HG02970 (cell line): ENCODE results near the gene ZNF627.
A peak's percentile ranks its signal among the peaks of the same experiment; 100 is the strongest.
"Not testable (repeated sequence)": the region's sequence is repeated elsewhere in the genome, so short reads cannot be mapped to it uniquely, and the experiment has no call there.

Source experiments
- ATAC-seq: cut with Tn5 transposase; IDR thresholded peaks from one replicate; pipeline ENCODE4 v1.9.1; 2021; ENCODE audit warnings: mild to moderate bottlenecking, moderate library complexity, moderate number of reproducible peaks; ENCODE audit not compliant: unreplicated experiment, low FRiP score

Gene ZNF627

DNA sequence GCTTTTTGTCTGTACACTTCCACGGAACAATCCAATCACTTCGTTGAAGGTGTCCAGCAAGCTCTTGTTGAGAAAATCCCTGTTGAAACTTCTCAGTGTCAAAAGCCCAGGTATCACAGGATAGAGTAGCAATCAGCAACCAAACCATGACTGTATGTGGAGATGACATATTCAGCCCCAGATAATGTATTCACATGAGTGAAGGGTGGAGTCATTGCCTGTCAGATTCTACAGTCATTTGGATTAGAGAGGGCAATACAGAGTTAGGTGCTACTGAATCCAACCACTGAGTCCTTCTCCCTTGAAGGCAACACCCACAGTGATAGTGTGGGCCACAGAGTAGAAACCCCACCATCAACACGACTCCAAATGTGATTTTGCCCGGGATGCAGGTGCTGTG, 23.3 kb downstream of the ZNF627 start:
- no peak for ATAC-seq

DNA sequence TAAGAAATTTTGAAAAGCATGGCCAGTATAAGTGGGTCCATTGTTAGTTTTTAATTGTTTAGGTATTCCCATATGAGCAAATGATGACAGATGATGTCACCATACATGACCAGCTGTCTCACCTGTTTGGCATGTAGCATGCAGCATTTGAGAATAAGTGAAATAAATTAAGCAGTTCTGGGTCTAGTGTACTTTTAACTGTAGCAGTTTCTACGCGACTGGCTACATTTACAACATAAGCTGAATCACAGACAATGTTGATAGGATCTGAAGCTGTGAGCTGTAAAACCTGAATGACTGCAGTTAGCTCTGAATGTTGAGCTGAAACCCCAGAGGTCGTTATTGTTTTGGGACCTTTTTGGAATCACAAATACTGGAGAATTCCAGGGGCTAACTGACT, 25.1 kb downstream of the ZNF627 start:
- ATAC-seq, result not testable (repeated sequence)

DNA sequence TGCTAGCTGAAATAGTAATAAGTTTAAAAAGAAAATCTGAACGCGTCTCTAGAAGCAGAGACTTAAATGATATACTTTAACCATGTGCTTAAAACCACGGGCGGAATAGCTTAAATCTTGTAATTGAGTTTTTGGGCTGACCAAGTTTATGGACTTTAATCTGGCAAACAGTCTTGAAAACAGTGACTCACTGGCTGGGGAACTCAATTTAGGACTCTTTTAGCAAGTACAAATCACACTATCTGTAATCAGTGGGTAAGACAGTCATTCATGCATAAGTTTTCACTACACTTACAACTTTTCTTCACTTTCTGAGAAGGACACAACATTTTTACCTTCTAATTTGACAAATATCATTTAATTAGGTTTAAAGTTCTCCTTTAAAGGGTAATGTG, 26.8 kb downstream of the ZNF627 start:
- no peak for ATAC-seq

DNA sequence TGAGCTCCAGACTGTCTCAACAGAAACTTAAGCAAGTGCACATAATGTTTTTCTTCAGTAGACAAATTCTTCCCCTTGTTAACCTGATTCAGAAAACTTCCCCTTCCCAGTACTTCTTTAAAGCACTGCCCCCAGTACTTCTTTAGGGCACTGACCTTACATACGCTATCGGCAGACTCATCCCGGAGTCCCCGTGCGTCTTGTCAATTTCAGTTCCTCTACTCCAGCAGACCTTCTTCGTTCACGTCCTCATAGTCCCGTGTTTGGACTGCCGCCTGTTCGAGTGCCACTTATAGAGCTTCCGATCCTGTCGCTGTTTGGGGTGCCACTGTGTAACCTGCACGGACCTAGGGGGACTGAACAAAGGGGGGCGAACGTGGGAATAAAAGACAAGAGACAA, 29.0 kb downstream of the ZNF627 start:
- no peak for ATAC-seq

DNA sequence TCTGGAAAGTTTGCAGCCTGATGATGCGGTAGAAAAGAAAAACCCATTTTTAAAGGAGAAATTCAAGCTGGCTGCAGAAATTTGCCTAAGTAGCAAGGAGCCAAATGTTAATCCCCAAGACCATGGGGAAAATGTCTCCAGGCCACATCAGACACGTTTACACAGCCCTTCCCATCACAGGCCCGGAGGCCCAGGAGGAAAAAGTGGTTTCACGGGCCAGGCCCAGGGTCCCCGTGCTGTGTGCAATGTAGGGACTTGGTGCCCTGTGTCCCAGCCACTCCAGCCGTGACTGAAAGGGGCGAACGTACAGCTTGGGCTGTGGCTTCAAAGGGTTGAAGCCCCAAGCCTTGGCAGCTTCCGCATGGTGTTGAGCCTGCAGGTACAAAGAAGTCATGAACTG, 35.9 kb downstream of the ZNF627 start:
- ATAC-seq, result no peak

DNA sequence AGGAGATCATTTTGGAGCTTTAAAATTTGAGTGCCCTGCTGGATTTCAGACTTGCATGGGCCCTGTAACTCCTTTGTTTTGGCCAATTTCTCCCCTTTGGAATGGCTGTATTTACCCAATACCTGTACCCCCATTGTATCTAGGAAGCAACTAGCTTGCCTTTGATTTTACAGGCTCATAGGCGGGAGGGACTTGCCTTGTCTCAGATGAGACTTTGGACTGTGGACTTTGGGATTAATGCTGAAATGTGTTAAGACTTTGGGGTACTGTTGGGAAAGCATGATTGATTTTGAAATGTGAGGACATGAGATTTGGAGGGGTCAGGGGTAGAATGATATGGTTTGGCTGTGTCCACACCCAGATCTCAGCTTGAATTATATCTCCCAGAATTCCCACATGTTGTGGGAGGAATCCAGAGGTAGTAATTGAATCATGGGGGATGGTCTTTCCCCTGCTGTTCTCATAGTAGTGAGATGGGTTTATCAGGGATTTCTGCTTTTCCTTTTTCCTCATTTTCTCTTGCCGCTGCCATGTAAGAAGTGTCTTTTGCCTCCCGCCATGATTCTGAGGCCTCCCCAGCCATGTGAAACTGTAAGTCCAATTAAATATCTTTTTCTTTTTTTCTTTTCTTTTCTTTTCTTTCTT, 36.9 kb downstream of the ZNF627 start:
- not testable (repeated sequence) for ATAC-seq

DNA sequence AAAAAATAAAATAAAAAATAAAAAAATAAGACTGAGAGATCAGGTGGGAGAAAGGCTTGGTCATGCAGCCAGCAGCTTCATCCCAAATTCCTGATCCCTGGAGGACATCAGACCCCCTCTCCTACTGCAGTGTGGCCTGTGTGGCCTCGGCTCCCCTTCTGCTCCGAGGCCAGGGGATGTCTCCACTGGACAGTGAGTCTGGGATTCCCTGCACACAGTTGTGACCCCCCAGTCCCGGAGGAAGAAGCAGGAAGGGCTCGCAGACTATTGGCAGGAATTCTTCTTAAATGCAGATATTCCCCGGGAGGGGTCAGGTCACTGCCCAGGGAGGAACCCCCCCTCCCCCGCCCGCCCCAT, 41.9 kb downstream of the ZNF627 start:
- ATAC-seq, result peak; percentile 24

DNA sequence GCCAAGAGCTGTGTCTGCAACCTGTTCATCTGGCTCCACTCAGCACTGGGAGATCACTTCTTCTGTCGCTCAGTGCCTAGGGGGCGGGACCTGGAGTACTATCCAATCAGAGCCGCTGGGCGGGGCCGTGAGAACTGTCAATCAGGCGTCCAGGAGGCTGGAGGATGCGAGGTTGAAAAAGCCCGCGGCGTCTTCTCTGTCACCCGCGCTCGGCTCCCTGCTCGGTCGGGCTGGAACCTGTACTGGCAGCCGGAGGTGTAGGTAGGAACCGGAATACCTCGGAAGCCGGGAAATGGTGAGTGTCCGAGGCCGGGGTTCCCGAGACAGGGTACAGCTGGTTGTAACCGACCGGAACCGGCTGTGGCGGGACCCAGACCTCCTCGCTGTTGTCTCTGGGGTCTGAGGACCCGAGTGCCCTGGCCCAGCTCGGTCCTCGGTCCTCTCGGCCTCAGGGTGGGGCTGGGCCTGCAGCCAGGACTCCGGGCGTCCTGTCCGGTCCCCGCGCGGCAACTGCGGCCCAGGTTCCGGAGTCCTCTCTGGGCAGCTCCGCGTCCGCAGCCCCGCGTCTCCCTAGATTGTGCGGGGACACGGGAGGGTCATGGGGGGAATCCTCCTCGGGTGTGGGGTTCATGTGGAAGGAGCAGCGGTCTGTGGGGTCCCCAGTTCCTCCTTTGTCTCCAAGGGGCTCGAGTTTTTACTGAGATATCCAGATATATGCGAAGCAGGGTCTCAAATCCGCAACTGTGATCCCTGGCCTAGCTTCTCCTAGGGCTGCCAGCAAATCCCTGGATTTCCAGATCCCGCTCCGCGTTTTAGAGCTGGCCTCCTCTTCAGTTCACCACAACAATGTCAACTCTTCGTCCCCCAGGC, 42.6 kb downstream of the ZNF627 start:
- peak; percentile 83 for ATAC-seq

DNA sequence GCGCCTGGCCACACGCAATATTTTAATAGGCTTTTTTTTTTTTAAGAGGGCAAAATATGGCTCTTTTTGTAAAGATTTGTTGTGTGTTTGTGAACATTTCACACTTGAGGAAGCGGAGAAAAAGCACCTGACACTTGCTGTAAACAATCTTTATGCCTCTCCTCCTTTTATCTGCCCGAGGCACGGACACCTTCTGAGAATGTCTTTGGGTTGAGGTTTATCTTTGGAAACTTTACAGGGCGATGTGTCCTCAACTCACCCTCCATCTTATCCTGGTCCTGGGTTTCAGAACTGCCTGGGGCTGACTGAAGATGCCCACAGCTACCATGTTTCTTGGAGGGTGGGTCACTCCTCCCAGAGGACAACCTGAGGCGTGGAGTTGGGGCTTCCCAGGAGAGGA, 44.0 kb downstream of the ZNF627 start:
- ATAC-seq, result no peak

DNA sequence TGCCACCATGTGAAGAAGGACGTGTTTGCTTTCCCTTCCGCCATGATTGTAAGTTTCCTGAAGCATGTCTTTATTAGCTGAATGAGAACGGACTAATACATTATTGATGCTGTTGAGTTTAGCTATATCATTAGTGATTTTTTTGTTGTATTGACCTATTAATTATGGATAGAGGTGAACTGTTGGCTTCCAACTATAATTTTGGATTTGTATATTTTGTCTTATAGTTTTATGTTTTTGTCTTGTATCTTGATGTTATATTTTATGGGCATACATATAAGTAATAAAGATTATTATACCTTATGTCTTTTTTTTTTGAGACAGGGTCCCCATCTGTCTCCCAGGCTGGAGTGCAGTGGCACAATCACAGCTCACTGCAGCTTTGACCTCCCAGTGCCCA, 45.6 kb downstream of the ZNF627 start:
- no peak for ATAC-seq

DNA sequence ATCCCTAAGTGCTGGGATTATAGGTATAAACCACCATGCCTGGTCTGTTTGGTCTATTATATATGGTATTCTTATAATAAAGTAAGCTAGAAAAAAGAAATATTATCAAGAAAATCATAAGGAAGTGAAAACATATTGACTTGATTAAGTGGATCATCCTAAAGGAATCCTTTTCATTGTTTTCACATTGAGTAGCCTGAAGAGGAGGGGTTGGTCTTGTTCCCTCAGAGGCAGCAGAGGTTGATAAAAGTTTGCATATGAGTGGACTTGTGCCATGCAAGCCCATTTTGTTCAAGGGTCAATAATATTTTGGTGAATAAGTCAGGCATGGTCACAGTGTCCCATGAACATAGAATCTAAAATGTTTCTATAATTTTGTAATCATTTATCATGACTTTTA, 52.7 kb downstream of the ZNF627 start:
- no peak for ATAC-seq

DNA sequence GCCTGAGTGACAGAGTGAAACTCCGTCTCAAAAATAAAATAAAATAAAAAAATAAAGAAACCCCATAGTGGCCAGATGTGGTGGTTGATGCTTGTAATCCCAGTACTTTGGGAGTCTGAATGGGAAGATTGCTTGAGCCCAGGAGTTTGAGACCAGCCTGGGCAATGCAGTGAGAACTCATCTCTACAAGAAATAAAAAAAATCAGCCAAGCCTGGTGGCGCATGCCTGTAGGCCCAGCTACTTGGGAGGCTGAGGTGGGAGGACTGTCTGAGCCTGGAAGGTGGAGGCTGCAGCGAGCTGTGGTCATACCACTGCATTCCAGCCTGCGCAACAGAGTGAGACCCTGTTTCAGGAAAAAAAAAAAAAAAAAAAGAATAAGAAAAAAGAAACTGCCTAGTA, 53.8 kb downstream of the ZNF627 start:
- no peak for ATAC-seq

DNA sequence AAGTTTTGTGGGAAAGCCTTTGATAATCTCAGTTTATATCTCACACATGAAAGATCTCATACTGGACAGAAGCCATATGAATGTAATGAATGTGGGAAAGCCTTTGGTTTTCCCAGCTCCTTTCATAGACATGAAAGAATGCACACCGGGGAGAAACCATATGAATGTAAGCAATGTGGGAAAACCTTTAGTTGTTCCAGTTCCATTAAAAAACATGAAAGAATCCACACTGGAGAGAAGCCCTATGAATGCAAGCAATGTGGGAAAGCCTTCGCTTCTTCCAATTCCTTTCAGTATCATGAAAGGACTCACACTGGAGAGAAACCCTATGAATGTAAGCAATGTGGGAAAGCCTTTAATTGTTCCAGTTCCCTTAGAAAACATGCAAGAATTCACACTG, 54.8 kb downstream of the ZNF627 start:
- ATAC-seq, result no peak

DNA sequence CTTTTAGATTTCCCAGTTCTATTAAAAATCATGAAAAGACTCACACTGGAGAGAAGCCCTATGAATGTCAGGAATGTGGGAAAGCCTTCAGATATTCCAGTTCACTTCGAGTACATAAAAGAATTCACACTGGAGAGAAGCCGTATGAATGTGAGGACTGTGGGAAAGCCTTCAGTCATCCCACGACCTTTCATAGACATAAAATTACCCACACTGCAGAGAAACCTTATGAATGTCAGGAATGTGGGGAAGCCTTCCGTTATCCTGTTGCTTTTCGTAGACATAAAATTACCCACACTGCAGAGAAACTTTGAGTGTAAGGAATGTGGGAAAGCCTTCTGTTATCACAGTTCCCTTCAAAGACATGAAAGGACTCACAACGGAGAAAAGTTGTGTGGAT, 55.2 kb downstream of the ZNF627 start:
- no peak for ATAC-seq

DNA sequence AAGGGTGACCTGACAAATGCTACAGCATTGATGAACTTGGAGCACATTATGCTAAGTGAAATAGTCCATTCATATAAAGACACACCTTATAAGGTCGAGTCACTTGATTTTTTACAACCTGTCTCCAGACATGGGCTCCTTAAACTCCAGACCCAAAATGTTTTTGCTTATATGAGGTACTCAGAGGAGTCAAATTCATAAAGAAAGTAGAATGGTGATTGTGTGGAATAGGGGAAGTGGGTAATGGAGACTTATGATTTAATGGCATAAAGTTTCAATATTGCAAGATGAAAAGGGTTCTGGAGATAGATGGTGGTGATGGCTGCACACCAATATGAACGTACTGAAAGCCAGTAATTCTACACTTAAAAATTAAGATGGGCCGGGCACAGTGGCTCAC, 59.3 kb downstream of the ZNF627 start:
- no peak for ATAC-seq

DNA sequence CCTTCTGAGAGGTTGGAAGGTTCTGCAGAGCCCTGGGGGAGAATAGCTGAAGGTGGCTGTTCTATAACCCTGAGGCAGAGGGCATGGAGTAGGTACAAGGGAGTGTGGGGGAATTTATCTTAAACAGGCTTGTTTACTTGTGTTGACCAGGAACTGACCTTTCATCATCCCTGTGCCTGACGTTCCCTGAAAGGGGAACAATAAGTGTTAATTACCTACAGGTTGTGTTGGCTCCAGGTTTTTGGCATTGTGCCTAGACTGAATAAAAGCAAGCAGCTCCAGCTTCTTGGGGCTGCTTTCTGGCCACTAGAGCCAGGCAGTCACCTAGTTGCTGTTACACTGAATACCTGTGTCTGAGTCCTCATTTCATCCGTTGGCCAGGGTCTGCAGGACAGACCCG, 60.0 kb downstream of the ZNF627 start:
- ATAC-seq, result no peak

DNA sequence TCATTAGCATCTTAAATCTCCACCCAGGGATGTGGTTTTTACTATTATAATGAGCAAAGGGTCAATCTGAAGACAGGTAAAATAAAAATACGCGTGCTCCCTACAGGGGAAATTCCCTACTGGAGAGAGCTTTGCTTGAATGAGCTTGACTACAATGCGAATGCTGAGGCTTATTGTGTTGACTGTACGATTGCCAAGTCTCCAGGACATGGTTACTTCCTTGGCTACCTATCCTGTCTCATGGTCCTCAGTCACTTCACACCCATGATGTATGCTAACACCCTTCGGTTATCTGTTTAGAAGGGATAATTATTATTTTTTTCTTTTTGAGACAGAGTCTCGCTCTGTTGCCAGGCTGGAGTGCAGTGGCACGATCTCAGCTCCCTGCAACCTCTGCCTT, 61.7 kb downstream of the ZNF627 start:
- ATAC-seq, result no peak

DNA sequence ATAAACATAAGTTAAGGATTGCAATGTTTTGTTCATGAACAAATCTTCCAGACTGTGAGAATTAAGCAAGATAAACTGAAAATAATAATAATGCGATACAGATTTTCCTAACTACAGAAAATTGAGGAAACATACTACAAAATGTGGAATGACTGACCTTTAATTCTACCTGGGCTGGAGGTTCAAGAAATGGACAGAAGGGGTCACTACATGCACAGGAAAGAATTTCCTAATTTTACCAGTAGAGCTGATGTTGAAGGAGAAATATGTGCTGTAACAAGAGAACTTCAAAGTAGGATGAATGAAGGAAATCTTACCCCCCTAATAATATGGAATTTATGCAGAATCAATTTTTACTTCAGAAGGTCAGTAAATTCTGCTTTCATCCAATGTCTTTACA, 62.3 kb downstream of the ZNF627 start:
- no peak for ATAC-seq

DNA sequence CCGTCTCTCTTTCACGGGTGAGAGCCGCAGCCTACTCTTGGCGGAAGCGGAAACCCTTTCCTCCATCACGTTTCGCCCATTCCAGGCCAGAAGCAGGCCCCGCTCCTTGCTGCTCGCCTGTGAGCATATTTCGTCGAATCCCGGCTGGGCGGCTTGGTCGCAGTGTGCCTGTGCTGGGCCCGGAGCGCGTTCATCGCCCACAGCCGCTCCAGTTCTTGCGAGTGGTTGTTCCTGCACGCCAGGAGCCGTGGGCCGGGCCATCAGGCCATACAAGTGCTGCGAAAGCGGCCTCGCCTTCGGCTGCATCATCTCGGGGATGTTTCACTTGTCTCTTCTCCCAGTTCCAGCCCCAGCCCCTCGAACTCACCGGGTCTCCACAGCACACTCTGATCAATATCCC, 65.0 kb downstream of the ZNF627 start:
- ATAC-seq, result no peak

DNA sequence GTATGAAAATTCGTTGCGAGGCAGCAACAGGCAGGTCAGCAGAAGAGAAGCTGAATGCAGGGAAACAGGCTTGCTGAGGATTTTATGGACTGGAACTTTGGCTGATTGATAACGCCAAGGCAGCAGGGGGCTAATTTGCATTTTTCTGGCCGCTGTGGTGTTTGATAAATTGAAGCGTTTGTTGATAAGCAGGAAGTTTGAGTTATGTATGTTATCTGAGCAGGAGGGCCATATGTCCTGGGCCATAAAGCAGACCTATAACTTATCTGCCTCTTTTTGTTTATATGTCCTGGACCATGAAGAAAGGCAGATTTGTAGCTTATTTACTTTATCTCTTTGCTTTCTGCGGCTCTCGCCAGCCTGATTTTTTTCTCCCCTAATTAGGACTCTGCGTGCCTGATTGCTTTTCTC, 65.9 kb downstream of the ZNF627 start:
- no peak for ATAC-seq
